Chondrocyte (in vitro differentiated cells): Measurements from ENCODE around the gene FIZ1. TPM values are rescaled to one million over a fixed set of nuclear protein-coding genes. Genes with fewer than 3 reads are reported as not detected.

Source experiments
- DNase-seq: peaks from one replicate; pipeline ENCODE4 v3.0.0; 2021; ENCODE audit warnings: mixed read lengths, low spot score
- H3K27ac Mint-ChIP-seq: one replicate; pipeline ENCODE4 v1.8.0; 2021; ENCODE audit warnings: mild to moderate bottlenecking, moderate library complexity, mixed read lengths; ENCODE audit not compliant: unreplicated experiment
- H3K27me3 Mint-ChIP-seq: 2 replicates; pipeline ENCODE4 v1.8.0; 2021; ENCODE audit warnings: low read depth, mixed read lengths
- H3K36me3 Mint-ChIP-seq: 2 replicates; pipeline ENCODE4 v1.8.0; 2021; ENCODE audit warnings: low read depth, mixed read lengths
- H3K4me1 Mint-ChIP-seq: 2 replicates; pipeline ENCODE4 v1.8.0; 2021; ENCODE audit warnings: low read depth, mild to moderate bottlenecking, mixed read lengths
- H3K4me3 Mint-ChIP-seq: one replicate; pipeline ENCODE4 v1.8.0; 2021; ENCODE audit warnings: mild to moderate bottlenecking, moderate library complexity, mixed read lengths; ENCODE audit not compliant: unreplicated experiment
- H3K9me3 Mint-ChIP-seq: 2 replicates; pipeline ENCODE4 v1.8.0; 2021; ENCODE audit warnings: low read depth, mixed read lengths
- CTCF ChIP-seq: fragments of 200-600 bp; sonication (generic); IDR thresholded peaks from 2 replicates; pipeline ENCODE4 v1.5.0; 2021; ENCODE audit warnings: antibody characterized with exemption, mild to moderate bottlenecking, moderate library complexity
- total RNA-seq: library from RNA; stranded (reverse); gene quantifications from 3 replicates; pipeline ENCODE4 v1.2.1, GENCODE V29; 2021

FIZ1 gene
- total RNA-seq, 1 donor from 2014 or later: 11.3 TPM

GRCh38 chr19:55581823-55582223, 17.5 kb downstream of the FIZ1 start:
- DNase-seq: no peak
- H3K27me3 Mint-ChIP-seq: no peaks in the 10 kb centered on the region
- H3K36me3 Mint-ChIP-seq: peaks cover 13% of the 10 kb centered on the region
- no peak for TF ChIP-seq CTCF
- H3K4me1 Mint-ChIP-seq: peaks cover 39% of the 10 kb centered on the region
- H3K27ac Mint-ChIP-seq: peak overlapping the region; percentile 83
- no peaks in the 10 kb centered on the region for H3K9me3 Mint-ChIP-seq
- peak overlapping the region; percentile 97 for H3K4me3 Mint-ChIP-seq

DNA sequence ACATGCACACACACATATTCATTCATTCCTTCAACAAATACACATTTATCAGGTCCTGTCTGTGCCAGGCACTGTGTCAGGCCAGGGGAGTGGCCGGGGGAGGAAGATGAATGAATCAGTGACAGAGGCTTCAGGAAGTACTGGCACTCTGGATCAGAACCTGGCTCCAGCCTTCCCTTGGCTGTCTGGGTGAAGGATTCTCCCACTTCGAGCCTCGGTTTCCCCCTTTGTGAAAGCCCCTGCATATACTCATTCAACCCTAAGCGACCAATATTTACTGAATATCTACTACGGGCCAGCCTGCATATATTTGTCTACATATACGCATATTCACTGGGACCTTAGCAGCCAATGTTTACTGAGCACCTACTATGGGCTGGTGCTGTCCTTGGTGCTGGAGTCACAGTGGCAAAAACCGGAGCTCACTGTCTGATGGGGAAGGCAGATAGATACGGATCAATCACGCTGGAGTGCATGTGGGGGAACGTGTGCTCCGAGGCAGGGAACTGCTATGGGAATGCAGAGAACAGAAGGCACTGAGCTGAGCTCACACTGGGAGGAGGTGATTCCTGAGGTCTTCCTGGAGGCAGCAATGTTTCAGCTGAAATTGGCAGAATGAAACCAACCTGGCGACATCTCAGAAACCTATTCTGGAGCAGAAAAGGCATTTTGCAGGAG, 18.0 kb downstream of the FIZ1 start:
- peak overlapping the region; percentile 83 for H3K27ac Mint-ChIP-seq
- H3K9me3 Mint-ChIP-seq: no peaks in the 10 kb centered on the region
- H3K36me3 Mint-ChIP-seq: peaks cover 15% of the 10 kb centered on the region
- DNase-seq: no peak
- peaks cover 35% of the 10 kb centered on the region for H3K4me1 Mint-ChIP-seq
- TF ChIP-seq CTCF: no peak
- H3K27me3 Mint-ChIP-seq: no peaks in the 10 kb centered on the region
- peak overlapping the region; percentile 97 for H3K4me3 Mint-ChIP-seq

DNA sequence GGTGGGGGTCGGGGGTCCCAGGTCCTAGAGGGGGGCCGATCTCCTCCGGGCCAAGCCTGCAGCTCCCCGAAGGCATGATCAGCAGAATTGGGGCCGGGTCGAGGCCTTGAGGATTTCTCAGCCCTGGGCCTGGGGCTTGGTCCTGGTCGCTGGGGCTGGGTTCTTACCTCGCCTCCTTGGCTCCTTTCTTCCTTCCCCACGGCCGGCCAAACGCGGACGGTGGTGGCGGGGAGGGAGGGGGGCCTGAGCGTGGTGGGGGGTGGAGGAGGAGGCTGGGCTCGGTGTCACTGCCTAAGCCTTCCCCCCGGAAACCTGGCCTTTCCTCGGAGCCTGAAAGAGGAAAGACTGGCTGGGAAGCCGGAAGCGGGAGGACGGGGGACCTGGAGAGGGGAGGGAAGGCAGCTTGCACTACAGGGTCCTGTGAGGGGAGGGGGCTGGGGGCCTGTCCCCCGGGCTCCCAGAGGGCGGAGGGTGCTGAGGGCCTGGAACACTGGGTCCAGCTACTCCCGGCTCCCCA, 18.6 kb downstream of the FIZ1 start, which contains the start of gene ZNF579:
TSS of gene ZNF579 (minus strand) at position 221 of the 517 bp plus-strand sequence. CDS start 1,209 bp downstream, outside the sequence.
- TF ChIP-seq CTCF: no peak
- no peaks in the 10 kb centered on the region for H3K9me3 Mint-ChIP-seq
- peak within 1 kb of the TSS; percentile 97 for H3K4me3 Mint-ChIP-seq
- no peak for DNase-seq
- peaks cover 15% of the 10 kb centered on the region for H3K36me3 Mint-ChIP-seq
- peaks cover 30% of the 10 kb centered on the region for H3K4me1 Mint-ChIP-seq
- no peaks in the 10 kb centered on the region for H3K27me3 Mint-ChIP-seq
- peak within 1 kb of the TSS; percentile 93 for H3K27ac Mint-ChIP-seq

- Mint-ChIP-seq H3K36me3 (peaks cover 15% of the 10 kb centered on the region), H3K27me3 (no peaks in the 10 kb centered on the region), H3K27ac (peak overlapping the region; percentile 93), H3K4me3 (peak overlapping the region; percentile 97), H3K9me3 (no peaks in the 10 kb centered on the region), H3K4me1 (peaks cover 24% of the 10 kb centered on the region)
- no peak for DNase-seq
- no peak for TF ChIP-seq CTCF
These were observed 19.3 kb downstream of the FIZ1 start for GRCh38 chr19:55579766-55580621.
